ENCODE measurements around the gene GDAP2. TPM values are rescaled to one million over a fixed set of nuclear protein-coding genes. Genes with fewer than 3 reads are reported as not detected.
A peak's percentile ranks its signal among the peaks of the same experiment; 100 is the strongest.

The GDAP2 gene
- total RNA-seq, 4 donors from 2014 or later, result 19.6 to 34.4 (median 25.1) TPM

DNA sequence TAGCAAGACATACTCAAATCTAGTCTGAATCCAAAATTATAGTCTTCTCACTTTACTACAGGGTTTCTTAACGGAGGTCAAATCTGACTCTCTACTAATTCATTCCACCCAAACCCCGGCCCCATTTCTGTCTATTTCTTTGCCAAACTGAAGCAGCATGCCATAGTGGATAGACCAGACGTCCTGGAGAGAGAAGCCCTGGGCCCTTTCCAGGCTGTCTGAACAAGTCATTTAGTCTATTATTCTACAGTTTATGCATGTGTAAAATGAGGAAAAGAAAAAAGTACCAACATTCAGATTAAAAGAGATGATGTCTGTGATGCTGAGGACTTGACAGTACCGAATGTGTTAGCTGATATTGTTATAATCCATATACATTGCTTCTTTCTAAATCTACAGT lies 95.0 kb downstream of the GDAP2 start:
- Histone ChIP-seq H3K27ac (no peak overlapping the region), H3K4me3 (no peak overlapping the region), H3K4me1 (no peaks in the 10 kb centered on the region), H3K9me3 (no peaks in the 10 kb centered on the region), H3K27me3 (no peaks in the 10 kb centered on the region), H3K36me3 (peaks cover 5% of the 10 kb centered on the region)
- WGBS, result 74% methylated on average over 4 of the region's 4 CpGs
- DNase-seq (ENCODE audit: low spot score in 2 of 2), result no peak
- no peak for TF ChIP-seq POLR2A (IDR thresholded peaks at IDR 0.05)
- no peak for TF ChIP-seq POLR2AphosphoS5 (IDR thresholded peaks at IDR 0.05)
- TF ChIP-seq EP300 (IDR thresholded peaks at IDR 0.05), result no peak
- TF ChIP-seq, protein P1, sequence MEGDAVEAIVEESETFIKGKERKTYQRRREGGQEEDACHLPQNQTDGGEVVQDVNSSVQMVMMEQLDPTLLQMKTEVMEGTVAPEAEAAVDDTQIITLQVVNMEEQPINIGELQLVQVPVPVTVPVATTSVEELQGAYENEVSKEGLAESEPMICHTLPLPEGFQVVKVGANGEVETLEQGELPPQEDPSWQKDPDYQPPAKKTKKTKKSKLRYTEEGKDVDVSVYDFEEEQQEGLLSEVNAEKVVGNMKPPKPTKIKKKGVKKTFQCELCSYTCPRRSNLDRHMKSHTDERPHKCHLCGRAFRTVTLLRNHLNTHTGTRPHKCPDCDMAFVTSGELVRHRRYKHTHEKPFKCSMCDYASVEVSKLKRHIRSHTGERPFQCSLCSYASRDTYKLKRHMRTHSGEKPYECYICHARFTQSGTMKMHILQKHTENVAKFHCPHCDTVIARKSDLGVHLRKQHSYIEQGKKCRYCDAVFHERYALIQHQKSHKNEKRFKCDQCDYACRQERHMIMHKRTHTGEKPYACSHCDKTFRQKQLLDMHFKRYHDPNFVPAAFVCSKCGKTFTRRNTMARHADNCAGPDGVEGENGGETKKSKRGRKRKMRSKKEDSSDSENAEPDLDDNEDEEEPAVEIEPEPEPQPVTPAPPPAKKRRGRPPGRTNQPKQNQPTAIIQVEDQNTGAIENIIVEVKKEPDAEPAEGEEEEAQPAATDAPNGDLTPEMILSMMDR (IDR thresholded peaks at IDR 0.05), result no peak

DNA sequence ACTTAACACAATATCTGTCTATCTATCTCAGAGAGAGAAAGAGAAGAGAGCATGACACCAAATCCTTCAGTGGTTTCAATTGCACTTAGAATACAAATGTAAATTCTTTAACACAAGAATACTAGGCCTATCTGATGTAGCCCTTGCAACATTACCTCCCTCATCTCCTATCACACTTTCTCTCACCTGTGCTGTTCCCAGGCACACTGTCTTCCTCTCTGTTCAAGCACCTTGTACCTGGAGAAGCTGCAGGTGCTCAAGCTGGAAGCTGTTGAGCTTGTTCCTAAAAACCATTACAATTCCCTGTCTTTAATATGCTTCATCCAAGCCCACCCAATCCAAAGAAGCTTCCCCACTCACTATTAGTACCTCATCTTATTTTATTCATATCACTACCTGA lies 97.0 kb downstream of the GDAP2 start:
- no peaks in the 10 kb centered on the region for H3K27me3 ChIP-seq
- TF ChIP-seq POLR2A (IDR thresholded peaks at IDR 0.05), result no peak
- no peak for TF ChIP-seq POLR2AphosphoS5 (IDR thresholded peaks at IDR 0.05)
- no peak for TF ChIP-seq EP300 (IDR thresholded peaks at IDR 0.05)
- TF ChIP-seq, protein P1 (IDR thresholded peaks at IDR 0.05), result no peak

DNA sequence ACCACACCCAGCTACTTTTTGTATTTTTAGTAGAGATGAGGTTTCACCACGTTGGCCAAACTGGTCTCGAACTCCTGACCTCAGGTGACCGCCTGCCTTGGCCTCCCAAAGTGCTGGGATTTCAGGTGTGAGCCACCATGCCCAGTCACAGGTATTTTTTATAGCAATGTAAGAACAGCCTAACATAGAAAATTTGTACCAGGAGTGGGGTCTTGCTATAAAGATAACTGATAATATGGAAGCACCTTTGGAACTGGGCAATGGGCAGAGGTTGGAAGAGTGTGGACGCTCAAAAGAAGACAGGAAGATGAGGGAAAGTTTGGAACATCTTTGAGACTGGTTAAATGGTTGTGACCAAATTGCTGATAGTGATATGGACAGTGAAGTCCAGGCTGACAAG lies 99.2 kb downstream of the GDAP2 start:
- Histone ChIP-seq H3K36me3 (no peaks in the 10 kb centered on the region), H3K9me3 (no peaks in the 10 kb centered on the region), H3K4me1 (peaks cover 18% of the 10 kb centered on the region), H3K4me3 (no peak overlapping the region), H3K27ac (no peak overlapping the region), H3K27me3 (no peaks in the 10 kb centered on the region)
- WGBS, result 97% methylated on average over 4 of the region's 4 CpGs
- DNase-seq (ENCODE audit: low spot score in 2 of 2), result no peak
- TF ChIP-seq POLR2A (IDR thresholded peaks at IDR 0.05) (no peak), POLR2AphosphoS5 (IDR thresholded peaks at IDR 0.05) (no peak), EP300 (IDR thresholded peaks at IDR 0.05) (no peak)
- TF ChIP-seq, protein P1 (IDR thresholded peaks at IDR 0.05), result no peak

More for the DNA sequence above, 97.0 kb downstream of the GDAP2 start:
- Histone ChIP-seq H3K27ac (no peak overlapping the region), H3K4me1 (no peaks in the 10 kb centered on the region), H3K36me3 (peaks cover 1% of the 10 kb centered on the region), H3K4me3 (no peak overlapping the region), H3K9me3 (no peaks in the 10 kb centered on the region)
- DNase-seq (ENCODE audit: low spot score in 2 of 2), result no peak

DNA sequence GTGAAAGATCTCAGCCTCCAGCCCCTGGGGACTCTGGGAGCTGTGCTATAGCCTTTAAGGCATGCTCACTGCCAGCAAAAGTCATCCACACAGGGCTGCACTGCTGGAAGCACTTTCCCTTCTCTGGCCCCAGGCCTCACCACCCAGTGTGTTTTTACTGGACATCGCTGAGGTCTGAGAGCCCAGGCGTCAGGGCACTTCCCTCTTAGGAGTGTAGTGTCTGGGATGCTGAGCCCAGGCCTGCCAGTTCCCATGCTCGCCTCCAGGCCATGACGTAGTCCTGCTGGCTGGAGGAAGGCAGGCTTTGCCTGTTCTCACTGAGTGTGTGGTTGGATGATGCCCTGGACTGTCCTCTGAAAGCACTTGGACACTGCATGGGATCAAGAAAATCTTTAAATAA lies 101.2 kb downstream of the GDAP2 start:
- TF ChIP-seq POLR2A (IDR thresholded peaks at IDR 0.05), result no peak
- TF ChIP-seq EP300 (IDR thresholded peaks at IDR 0.05), result no peak
- TF ChIP-seq, protein P1 (IDR thresholded peaks at IDR 0.05), result no peak
- no peak for TF ChIP-seq POLR2AphosphoS5 (IDR thresholded peaks at IDR 0.05)
- no peak for DNase-seq (ENCODE audit: low spot score in 2 of 2)
- 41% methylated on average over 3 of the region's 4 CpGs for WGBS

DNA sequence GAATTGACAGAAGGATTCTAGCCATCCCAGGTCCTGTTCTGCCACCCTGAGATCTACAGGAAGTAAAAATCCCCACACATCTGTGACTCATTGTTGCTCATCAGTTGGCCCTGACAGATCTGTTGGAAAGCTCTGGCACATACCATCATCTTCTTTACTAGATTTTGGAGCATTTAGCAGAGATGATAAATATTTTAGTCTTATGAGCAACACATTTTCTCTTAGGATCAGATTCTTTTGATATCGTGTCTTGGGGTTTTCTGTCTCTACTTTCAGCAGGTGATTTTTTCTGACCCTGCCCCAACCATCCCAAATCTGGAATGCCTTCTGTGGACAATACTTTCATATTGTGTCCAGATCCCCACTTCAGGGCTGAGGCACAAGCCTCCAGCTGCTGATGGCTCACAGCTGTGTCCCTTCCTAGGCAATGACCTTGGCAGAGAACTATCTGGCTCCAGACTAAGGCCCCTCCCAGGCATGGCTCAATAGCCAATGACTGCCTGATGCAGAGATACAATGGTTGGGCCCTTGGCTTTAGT lies 102.8 kb downstream of the GDAP2 start:
- Histone ChIP-seq H3K9me3 (no peaks in the 10 kb centered on the region), H3K36me3 (no peaks in the 10 kb centered on the region), H3K27me3 (no peaks in the 10 kb centered on the region), H3K27ac (peak overlapping the region; percentile 77), H3K4me1 (peaks cover 27% of the 10 kb centered on the region), H3K4me3 (no peak overlapping the region)
- TF ChIP-seq, protein P1 (IDR thresholded peaks at IDR 0.05), result no peak
- no peak for TF ChIP-seq EP300 (IDR thresholded peaks at IDR 0.05)
- no peak for TF ChIP-seq POLR2A (IDR thresholded peaks at IDR 0.05)
- no peak for TF ChIP-seq POLR2AphosphoS5 (IDR thresholded peaks at IDR 0.05)
- 25% methylated on average over 1 of the region's 1 CpG for WGBS
- peak in 1 of 2 donors; percentile 81 for DNase-seq (ENCODE audit: low spot score in 2 of 2)

More for the DNA sequence above, 101.2 kb downstream of the GDAP2 start:
- H3K4me3 ChIP-seq, result no peak overlapping the region
- no peaks in the 10 kb centered on the region for H3K27me3 ChIP-seq
- H3K9me3 ChIP-seq, result no peaks in the 10 kb centered on the region
- H3K36me3 ChIP-seq, result no peaks in the 10 kb centered on the region
- peaks cover 23% of the 10 kb centered on the region for H3K4me1 ChIP-seq
- H3K27ac ChIP-seq, result no peak overlapping the region

Data from suprapubic skin (tissue), 4 donors.